K562 (cell line): Measurements from ENCODE around the gene FSTL4. TPM values are rescaled to one million over a fixed set of nuclear protein-coding genes. Genes with fewer than 3 reads are reported as not detected.
A peak's percentile ranks its signal among the peaks of the same experiment; 100 is the strongest.

ENCODE experiments used
- ATAC-seq: fragments of 200-7000 bp; cut with Tn5 transposase; 3 replicates; pipeline ENCODE4 v1.9.1; 2020; ENCODE audit warnings: moderate library complexity
- BruUV-seq: library from RNA; stranded (reverse); fragments of 400-500 nt; replicated peaks from 2 replicates; lab custom pipeline; 2021; lab: Mats Ljungman, UMichigan
- CTCF ChIA-PET: fragments of 300-600 bp; formaldehyde crosslinking; extraction: SDS; loops from one replicate; lab custom pipeline; 2021; ENCODE audit warnings: low intra/inter-chr PET ratio; lab: Yijun Ruan, JAX
- POLR2A ChIA-PET: fragments of 300-600, 350-650 bp; sonication (Branson Sonifier 250); formaldehyde crosslinking; extraction: SDS; loops from one replicate; lab custom pipeline; 2021; ENCODE audit warnings: antibody characterized with exemption, inconsistent platforms; lab: Yijun Ruan, JAX
- DNase-seq, 4 experiments: peaks; one replicate each; pipeline versions ENCODE4 v3.0.0 to v3.0.0-alpha.2; 2011 to 2018; ENCODE audit warnings: low spot score in 3 of 4, mixed read lengths in 3 of 4; ENCODE audit errors: extremely low read depth in 1 of 4
- FAIRE-seq: peaks from 2 replicates; lab custom pipeline; 2011; peaks lifted over from hg19 to GRCh38; lab: Jason Lieb, UNC
- H2AFZ ChIP-seq: 2 replicates; pipeline ENCODE4 v1.6.0; 2011; ENCODE audit warnings: low read depth, low read length, control low read depth, inconsistent platforms
- H3K27ac ChIP-seq: fragments of 200-600 bp; 3 replicates; pipeline ENCODE4 v1.8.0; 2011; ENCODE audit warnings: low read depth, mild to moderate bottlenecking, control low read depth, inconsistent platforms, low read length, moderate library complexity, mixed read lengths; ENCODE audit errors: extremely low read depth
- H3K27me3 ChIP-seq, 2 experiments: fragments of 300-600 bp in 1 of 2; 2 replicates in 1 of 2; 3 replicates in 1 of 2; pipeline versions ENCODE4 v1.6.0 to v1.8.0; 2011; ENCODE audit warnings: inconsistent platforms in 2 of 2, low read length in 2 of 2, mild to moderate bottlenecking in 1 of 2, mixed read lengths in 1 of 2, moderate library complexity in 1 of 2; ENCODE audit not compliant: control insufficient read depth in 2 of 2, insufficient read depth in 2 of 2
- H3K36me3 ChIP-seq: fragments of 300-600 bp; 3 replicates; pipeline ENCODE4 v1.8.0; 2011; ENCODE audit warnings: mild to moderate bottlenecking, low read length, inconsistent platforms; ENCODE audit not compliant: control insufficient read depth, insufficient read depth
- H3K4me1 ChIP-seq, 2 experiments: fragments of 200-600 bp in 1 of 2; replicated peaks in 1 of 2; 2 replicates in 1 of 2; 3 replicates in 1 of 2; pipeline versions ENCODE4 v1.5.1 to v1.8.0; 2011; ENCODE audit warnings: inconsistent platforms in 2 of 2, low read length in 2 of 2, mild to moderate bottlenecking in 1 of 2, mixed read lengths in 1 of 2, moderate library complexity in 1 of 2; ENCODE audit not compliant: control insufficient read depth in 2 of 2, insufficient read depth in 2 of 2
- H3K4me2 ChIP-seq: 2 replicates; pipeline ENCODE4 v1.6.1; 2011; ENCODE audit warnings: low read length, control low read depth, inconsistent platforms, mixed read lengths; ENCODE audit not compliant: insufficient read depth
- H3K4me3 ChIP-seq: fragments of 200-600 bp; sonication (generic), shearing (Covaris generic); 2 replicates; pipeline ENCODE4 v1.5.1; 2016; ENCODE audit warnings: control low read depth, inconsistent platforms
- H3K79me2 ChIP-seq: fragments of 200-600 bp; 3 replicates; pipeline ENCODE4 v1.8.0; 2011; ENCODE audit warnings: low read length, inconsistent platforms; ENCODE audit not compliant: control insufficient read depth, insufficient read depth
- H3K9ac ChIP-seq, 2 experiments: 2 replicates each; pipeline versions ENCODE4 v1.6.0 to v1.6.1; 2011; ENCODE audit warnings: low read depth in 2 of 2, low read length in 2 of 2, control low read depth in 1 of 2, inconsistent platforms in 1 of 2, mild to moderate bottlenecking in 1 of 2, mixed read lengths in 1 of 2; ENCODE audit not compliant: insufficient read depth in 1 of 2
- H3K9me1 ChIP-seq: one replicate; pipeline ENCODE4 v1.6.0; 2011; ENCODE audit warnings: inconsistent platforms, mild to moderate bottlenecking, low read length, moderate library complexity; ENCODE audit not compliant: control insufficient read depth, insufficient read depth
- H3K9me3 ChIP-seq: replicated peaks from 2 replicates; pipeline ENCODE4 v1.5.1; 2011; ENCODE audit warnings: low read depth, low read length, inconsistent platforms; ENCODE audit not compliant: control insufficient read depth, insufficient read depth
- H4K20me1 ChIP-seq: replicated peaks from 2 replicates; pipeline ENCODE4 v1.6.1; 2011; ENCODE audit warnings: low read length, inconsistent platforms, mixed read lengths; ENCODE audit not compliant: control insufficient read depth, insufficient read depth
- ESRRA ChIP-seq: fragments of 450-650 bp; IDR thresholded peaks from 2 replicates; pipeline ENCODE4 v1.6.1; 2014; ENCODE audit warnings: low read depth, mild to moderate bottlenecking, moderate library complexity, borderline replicate concordance
- GATA2 ChIP-seq: sonication (generic); formaldehyde crosslinking; IDR thresholded peaks from 2 replicates; pipeline ENCODE4 v1.4.0; 2020; ENCODE audit warnings: mild to moderate bottlenecking, missing genetic modification reagents
- LARP7 ChIP-seq: fragments of 450-650 bp; IDR thresholded peaks from 2 replicates; pipeline ENCODE4 v1.6.1; 2016
- MCM7 ChIP-seq, 2 experiments: fragments of 450-650 bp; IDR thresholded peaks; 2 replicates each; pipeline ENCODE4 v1.6.1; 2016 to 2018
- SMARCE1 ChIP-seq: fragments of 450-650 bp; IDR thresholded peaks from 2 replicates; pipeline ENCODE4 v1.7.1; 2016; ENCODE audit warnings: mild to moderate bottlenecking
- ZNF134 ChIP-seq: fragments of 250-450 bp; sonication (Bioruptor Pico); conservative IDR thresholded peaks from 2 replicates; pipeline ENCODE4 v1.4.0; 2020
- ZNF717 ChIP-seq: fragments of 250-450 bp; sonication (Bioruptor Pico); IDR thresholded peaks from 2 replicates; pipeline ENCODE4 v1.5.0; 2021
- ZNF830 ChIP-seq: fragments of 250-450 bp; sonication (Bioruptor Pico); IDR thresholded peaks from 2 replicates; pipeline ENCODE4 v1.5.0; 2021; ENCODE audit warnings: mild to moderate bottlenecking
- WGBS: fragments of 100-300 bp; shearing (Covaris generic); methylation state at CpG from one replicate; pipeline ENCODE4 v1.1.6; 2016; ENCODE audit warnings: low coverage, mixed read lengths; ENCODE audit not compliant: insufficient coverage; ENCODE audit errors: missing lambda C conversion rate; 5-methylcytosine and 5-hydroxymethylcytosine counted together
- in situ Hi-C: fragments of 300-500 bp; cut with MboI; formaldehyde crosslinking; loops from 4 replicates; pipeline ENCODE4 v1.15.0; 2018; ENCODE audit warnings: inconsistent platforms, mixed read lengths
- intact Hi-C: fragments of 100-400 bp; cut with micrococcal nuclease; formaldehyde crosslinking; loops from 2 replicates; pipeline ENCODE4 v1.14.2; 2022
- polyA plus RNA-seq, 8 experiments: library from polyadenylated mRNA; depleted of rRNA in 4 of 8; stranded (reverse) in 5 of 8; unstranded in 3 of 8; fragments of >200 nt; fragmentation: Nextera tagmentation in 2 of 8; fragmentation: Illumina TruSeq in 1 of 8; extraction: Ambion mirVana in 2 of 8; extraction: Trizol in 1 of 8; gene quantifications; 2 replicates each; pipeline versions ENCODE4 v1.2.1 to v1.2.3, GENCODE V29; 2011 to 2014; ENCODE audit warnings: inconsistent platforms in 1 of 8, missing spikeins in 1 of 8
- total RNA-seq, 7 experiments: library from RNA; depleted of rRNA in 6 of 7; stranded (reverse); fragments of >200 nt in 6 of 7; fragmentation: Illumina TruSeq in 2 of 7; extraction: Trizol in 2 of 7; gene quantifications; 2 replicates each; pipeline versions ENCODE4 v1.2.1 to v1.2.3, GENCODE V29; 2011 to 2021; ENCODE audit warnings: low replicate concordance in 1 of 7
- TF ChIP-seq, protein P1 (sequence below), 2 experiments: fragments of 450-650 bp in 1 of 2; sonication (generic) in 1 of 2; formaldehyde crosslinking in 1 of 2; IDR thresholded peaks in 1 of 2; conservative IDR thresholded peaks in 1 of 2; 2 replicates each; pipeline versions ENCODE4 v1.6.1 to v1.8.1; 2016 to 2023; ENCODE audit warnings: mild to moderate bottlenecking in 2 of 2, moderate library complexity in 2 of 2, inconsistent platforms in 1 of 2, missing genetic modification reagents in 1 of 2
- TF ChIP-seq, protein P2 (sequence below), 2 experiments: fragments of 450-650 bp; IDR thresholded peaks; 2 replicates each; pipeline ENCODE4 v1.6.1; 2016

FSTL4 gene
- total and polyA plus RNA-seq, 9 of the 15 experiments (the other 6 are each of a cell fraction or from before 2014, with no cell fraction given), result 0.08 to 0.18 (median 0.10) TPM; not detected in 5

DNA sequence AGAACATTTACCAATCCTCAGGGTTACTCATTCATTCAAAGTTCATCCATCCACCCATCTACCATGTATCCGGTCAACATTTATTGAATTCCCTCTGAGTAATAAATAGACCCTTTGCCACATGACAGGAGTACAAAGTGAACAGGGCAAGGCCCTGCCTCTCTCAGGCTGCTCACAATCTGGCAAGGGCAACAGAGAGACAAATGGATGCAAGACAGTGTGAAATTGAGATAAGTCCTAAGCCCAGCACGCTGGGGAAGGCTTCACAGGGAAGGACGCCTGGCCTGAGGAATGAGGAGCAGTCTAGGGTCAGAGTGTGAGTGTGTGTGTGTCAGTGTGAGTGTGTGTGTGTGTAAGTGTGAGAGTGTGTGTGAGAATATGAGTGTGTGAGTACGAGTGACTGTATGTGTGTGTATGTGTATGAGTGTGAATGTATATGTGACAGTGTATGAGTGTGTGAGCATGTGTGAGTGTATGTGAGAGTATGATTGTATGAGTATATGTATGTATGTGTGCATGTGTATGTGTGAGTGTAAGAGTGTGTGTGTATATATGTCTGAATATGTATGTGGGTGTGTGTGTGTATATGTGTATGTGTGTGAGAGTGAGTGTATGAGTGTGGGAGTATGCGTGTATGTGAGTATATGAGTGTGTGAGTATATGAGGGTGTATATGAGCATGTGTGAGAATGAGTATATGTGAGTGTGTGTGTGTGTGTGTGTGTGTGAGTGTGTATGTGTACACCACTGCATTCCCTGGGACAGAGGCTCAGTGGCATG, 145.6 kb downstream of the FSTL4 start:
- no peak for TF ChIP-seq ZNF134 (CRISPR knock-in tag)
- TF ChIP-seq MCM7 (IDR thresholded peaks at IDR 0.05), result 0 out of 4 replicates have a peak, but pooled peaks of 1 of the 2 experiments have one; percentile 31
- in situ Hi-C loops, result loop anchor here (25.0 kb wide), 1 partner anchor 354 kb away; no protein-coding TSS in a partner anchor
- no peak for DNase-seq
- ChIA-PET CTCF (no interaction called here), POLR2A (no interaction called here)
- no peaks in the 10 kb centered on the region for H3K9me3 ChIP-seq
- intact Hi-C loops, result loop anchor here (10.0 kb wide), 1 partner anchor 102 kb away; no protein-coding TSS in a partner anchor
- no peaks in the 10 kb centered on the region for H3K9me1 ChIP-seq
- no peak for ATAC-seq
- 9% methylated on average over 5 of the region's 5 CpGs for WGBS
- peaks cover 18 to 63% of the 10 kb centered on the region in 2 experiments; a peak in 4 of 5 replicates for H3K27me3 ChIP-seq
- H3K27ac ChIP-seq, result no peak overlapping the region
- H3K36me3 ChIP-seq, result no peaks in the 10 kb centered on the region
- no peaks in the 10 kb centered on the region for H3K4me1 ChIP-seq
- H3K9ac ChIP-seq, result no peak overlapping the region
- no peak overlapping the region for H3K4me3 ChIP-seq
- H3K79me2 ChIP-seq, result no peaks in the 10 kb centered on the region
- no peak overlapping the region for H2AFZ ChIP-seq
- no TSS peak for BruUV-seq
- no peak overlapping the region for H3K4me2 ChIP-seq
- H4K20me1 ChIP-seq, result no peaks in the 10 kb centered on the region
- no peak for FAIRE-seq

DNA sequence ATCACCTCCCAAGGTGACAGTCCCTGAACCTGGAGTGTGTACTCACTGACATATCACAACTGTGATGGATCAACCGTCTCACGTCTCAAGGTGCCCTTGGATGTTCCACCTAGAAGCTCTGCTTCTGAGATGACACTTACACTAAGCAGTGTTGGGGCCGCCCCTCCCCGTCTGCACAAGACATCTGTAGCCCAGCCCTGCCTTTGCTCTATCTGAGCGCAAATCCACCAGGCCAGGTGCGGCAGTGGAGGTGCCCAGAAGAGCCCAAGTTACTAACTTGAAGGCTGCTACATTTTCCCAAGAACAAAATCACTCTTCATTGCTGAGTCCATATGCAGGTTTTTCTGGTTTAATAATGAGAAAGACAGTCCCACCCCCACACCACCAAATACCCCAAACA, 148.3 kb downstream of the FSTL4 start:
- no peak for DNase-seq
- CTCF ChIA-PET, result no interaction called here
- TF ChIP-seq LARP7 (no peak), GATA2 (CRISPR knock-in tag) (no peak), ZNF717 (CRISPR knock-in tag) (no peak), SMARCE1 (no peak), ZNF830 (CRISPR knock-in tag) (no peak), ESRRA (no peak)
- TF ChIP-seq, protein P1, sequence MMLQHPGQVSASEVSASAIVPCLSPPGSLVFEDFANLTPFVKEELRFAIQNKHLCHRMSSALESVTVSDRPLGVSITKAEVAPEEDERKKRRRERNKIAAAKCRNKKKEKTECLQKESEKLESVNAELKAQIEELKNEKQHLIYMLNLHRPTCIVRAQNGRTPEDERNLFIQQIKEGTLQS (IDR thresholded peaks at IDR 0.05), result no peak
- TF ChIP-seq, protein P1 (CRISPR knock-in tag; conservative IDR thresholded peaks at IDR 0.05), result no peak
- TF ChIP-seq, protein P2, sequence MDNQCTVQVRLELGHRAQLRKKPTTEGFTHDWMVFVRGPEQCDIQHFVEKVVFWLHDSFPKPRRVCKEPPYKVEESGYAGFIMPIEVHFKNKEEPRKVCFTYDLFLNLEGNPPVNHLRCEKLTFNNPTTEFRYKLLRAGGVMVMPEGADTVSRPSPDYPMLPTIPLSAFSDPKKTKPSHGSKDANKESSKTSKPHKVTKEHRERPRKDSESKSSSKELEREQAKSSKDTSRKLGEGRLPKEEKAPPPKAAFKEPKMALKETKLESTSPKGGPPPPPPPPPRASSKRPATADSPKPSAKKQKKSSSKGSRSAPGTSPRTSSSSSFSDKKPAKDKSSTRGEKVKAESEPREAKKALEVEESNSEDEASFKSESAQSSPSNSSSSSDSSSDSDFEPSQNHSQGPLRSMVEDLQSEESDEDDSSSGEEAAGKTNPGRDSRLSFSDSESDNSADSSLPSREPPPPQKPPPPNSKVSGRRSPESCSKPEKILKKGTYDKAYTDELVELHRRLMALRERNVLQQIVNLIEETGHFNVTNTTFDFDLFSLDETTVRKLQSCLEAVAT (IDR thresholded peaks at IDR 0.05), result no peak

More for the DNA sequence above, 148.3 kb downstream of the FSTL4 start:
- Histone ChIP-seq H3K4me3 (no peak overlapping the region), H3K79me2 (no peaks in the 10 kb centered on the region), H3K9ac (no peak overlapping the region), H3K4me1 (no peaks in the 10 kb centered on the region), H2AFZ (no peak overlapping the region), H3K9me3 (no peaks in the 10 kb centered on the region), H4K20me1 (no peaks in the 10 kb centered on the region), H3K36me3 (no peaks in the 10 kb centered on the region), H3K27ac (no peak overlapping the region), H3K27me3 (peaks cover 13 to 54% of the 10 kb centered on the region in 2 experiments; a peak in 4 of 5 replicates), H3K4me2 (no peak overlapping the region), H3K9me1 (no peaks in the 10 kb centered on the region)
- ATAC-seq, result no peak
- POLR2A ChIA-PET, result interaction anchor here (0.6 kb wide), 1 partner anchor 19 kb away, joined by 3 read pairs; no protein-coding TSS in a partner anchor
- intact Hi-C loops, result loop anchor here (5.0 to 10.0 kb wide), 2 partner anchors 99 to 352 kb away; no protein-coding TSS in a partner anchor
- BruUV-seq, result no TSS peak
- in situ Hi-C loops, result loop anchor here (25.0 kb wide), 1 partner anchor 352 kb away; no protein-coding TSS in a partner anchor
- 0% methylated on average over 6 of the region's 6 CpGs for WGBS
- no peak for FAIRE-seq
